Endothelial cell of umbilical vein (primary cell): ENCODE data around the gene C1orf198.

ENCODE experiments used
- CTCF ChIP-seq, 2 donors: IDR thresholded peaks; 1 replicate in 1 of 2; 2 replicates in 1 of 2; pipeline ENCODE4 v1.5.1; 2011; ENCODE audit warnings: low read length in 2 of 2, mild to moderate bottlenecking in 2 of 2, moderate library complexity in 2 of 2, control low read depth in 1 of 2, inconsistent platforms in 1 of 2, low read depth in 1 of 2; ENCODE audit not compliant: insufficient read depth in 1 of 2; ENCODE audit errors: extremely low read depth in 1 of 2
- EZH2 ChIP-seq: IDR thresholded peaks from 2 replicates; pipeline ENCODE4 v1.6.1; 2012; ENCODE audit warnings: borderline replicate concordance, low read depth, mild to moderate bottlenecking, moderate library complexity, low read length, inconsistent platforms; ENCODE audit not compliant: severe bottlenecking
- GATA2 ChIP-seq: IDR thresholded peaks from 2 replicates; pipeline ENCODE4 v1.7.0; 2011; ENCODE audit warnings: low read depth, mild to moderate bottlenecking, moderate library complexity, mixed read lengths, low read length; ENCODE audit not compliant: insufficient read length, insufficient read depth
- MAX ChIP-seq: IDR thresholded peaks from 2 replicates; pipeline ENCODE4 v1.6.1; 2011; ENCODE audit not compliant: insufficient read depth, insufficient read length
- POLR2A ChIP-seq: IDR thresholded peaks from 2 replicates; pipeline ENCODE4 v1.6.1; 2012; ENCODE audit warnings: low read depth, mild to moderate bottlenecking, control low read depth, low read length
- POLR2AphosphoS5 ChIP-seq: IDR thresholded peaks from 2 replicates; pipeline ENCODE4 v1.6.1; 2012; ENCODE audit warnings: low read depth, mild to moderate bottlenecking, control low read depth, low read length, moderate library complexity; ENCODE audit not compliant: insufficient read depth

GRCh38 chr1:230850547-230850946, 17.8 kb downstream of the C1orf198 start:
- no peak for TF ChIP-seq CTCF (IDR thresholded peaks at IDR 0.05; ENCODE audit: extremely low read depth in 1 of 2, insufficient read depth in 1 of 2, low read depth in 1 of 2, low read length in 2 of 2)
- no peak for TF ChIP-seq POLR2AphosphoS5
- no peak for TF ChIP-seq POLR2A
- TF ChIP-seq EZH2, result no peak
- TF ChIP-seq MAX, result no peak
- no peak for TF ChIP-seq GATA2
